COR-L47 (cell line): Measurements from ENCODE around the gene INSC.
"Not testable (repeated sequence)": the region's sequence is repeated elsewhere in the genome, so short reads cannot be mapped to it uniquely, and the experiment has no call there.

ENCODE experiments used
- DNase-seq: peaks from one replicate; lab custom pipeline; 2025; lab: John Stamatoyannopoulos, UW

Gene INSC

GRCh38 chr11:15114501-15115475, at the start of gene INSC:
Gene INSC (plus strand): TSS chr11:15114923. CDS start chr11:15149175, 34,252 bp downstream.
- DNase-seq, result no peak

- not testable (repeated sequence) for DNase-seq
Measured at GRCh38 chr11:15069751-15070150, 45.0 kb upstream of the INSC start.

GRCh38 chr11:15071556-15072255, 43.0 kb upstream of the INSC start:
- no peak for DNase-seq

- no peak for DNase-seq
Measured at GRCh38 chr11:15072551-15073143, 42.1 kb upstream of the INSC start.

GRCh38 chr11:15073361-15074205, 41.1 kb upstream of the INSC start, which contains the start of gene CALCB:
Gene CALCB (plus strand): TSS chr11:15073593. CDS start chr11:15074719, 1,126 bp downstream.
- DNase-seq, result peak; percentile 43

GRCh38 chr11:15074206-15075161, 40.2 kb upstream of the INSC start:
- DNase-seq, result peak; percentile 84

GRCh38 chr11:15075162-15075526, 39.6 kb upstream of the INSC start:
- DNase-seq, result no peak

- DNase-seq, result no peak
Measured at GRCh38 chr11:15091175-15091574, 23.5 kb upstream of the INSC start.

- DNase-seq, result no peak
Measured at GRCh38 chr11:15091625-15092024, 23.1 kb upstream of the INSC start.

GRCh38 chr11:15093432-15093831, 21.3 kb upstream of the INSC start:
- no peak for DNase-seq

GRCh38 chr11:15095736-15096228, 18.9 kb upstream of the INSC start:
- DNase-seq, result no peak

GRCh38 chr11:15097411-15097810, 17.3 kb upstream of the INSC start:
- DNase-seq, result no peak

- DNase-seq, result no peak
Measured at GRCh38 chr11:15099267-15099666, 15.5 kb upstream of the INSC start.

- peak; percentile 48 for DNase-seq
Measured at GRCh38 chr11:15101072-15101709, 13.5 kb upstream of the INSC start.

- DNase-seq, result no peak
Measured at GRCh38 chr11:15104166-15104565, 10.6 kb upstream of the INSC start.

- DNase-seq, result no peak
Measured at GRCh38 chr11:15106201-15106965, 8.3 kb upstream of the INSC start.

- DNase-seq, result no peak
Measured at GRCh38 chr11:15107730-15108515, 6.8 kb upstream of the INSC start.

- DNase-seq, result no peak
Measured at GRCh38 chr11:15108592-15109130, 6.1 kb upstream of the INSC start.
